HG02885 (cell line): Measurements from ENCODE around the gene PKNOX2.

Experiments
- ATAC-seq: cut with Tn5 transposase; IDR thresholded peaks from one replicate; pipeline ENCODE4 v1.9.1; 2021; ENCODE audit warnings: mild to moderate bottlenecking; ENCODE audit not compliant: unreplicated experiment, poor library complexity

PKNOX2 gene

GRCh38 chr11:125328225-125328580, 163.7 kb downstream of the PKNOX2 start:
- no peak for ATAC-seq

GRCh38 chr11:125329786-125330185, 165.2 kb downstream of the PKNOX2 start:
- ATAC-seq = no peak

- no peak for ATAC-seq
These were observed 166.1 kb downstream of the PKNOX2 start for GRCh38 chr11:125330462-125331325.

GRCh38 chr11:125331357-125332035, 166.9 kb downstream of the PKNOX2 start:
- ATAC-seq = no peak

DNA sequence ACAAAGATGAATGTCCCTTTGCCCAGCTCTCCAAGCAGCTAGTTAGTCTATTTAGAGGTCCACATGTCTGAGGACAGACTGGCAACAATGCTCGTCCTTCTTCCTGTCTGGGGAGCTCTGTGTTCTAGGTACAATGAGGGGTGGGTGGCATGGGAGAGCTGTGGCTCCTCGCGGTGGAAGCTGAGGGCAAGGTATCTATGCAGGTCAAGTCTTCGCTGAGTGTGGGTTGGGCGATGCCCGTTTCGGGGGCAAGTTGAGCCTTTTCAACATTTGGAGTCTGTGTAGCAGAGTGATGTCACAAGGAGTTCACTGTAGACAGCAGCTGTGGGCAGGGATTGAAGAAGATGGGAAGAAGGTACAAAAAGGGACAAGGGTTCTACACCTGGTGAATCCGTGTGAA, 168.3 kb downstream of the PKNOX2 start:
- no peak for ATAC-seq

GRCh38 chr11:125333354-125334073, 169.0 kb downstream of the PKNOX2 start:
- ATAC-seq = no peak

DNA sequence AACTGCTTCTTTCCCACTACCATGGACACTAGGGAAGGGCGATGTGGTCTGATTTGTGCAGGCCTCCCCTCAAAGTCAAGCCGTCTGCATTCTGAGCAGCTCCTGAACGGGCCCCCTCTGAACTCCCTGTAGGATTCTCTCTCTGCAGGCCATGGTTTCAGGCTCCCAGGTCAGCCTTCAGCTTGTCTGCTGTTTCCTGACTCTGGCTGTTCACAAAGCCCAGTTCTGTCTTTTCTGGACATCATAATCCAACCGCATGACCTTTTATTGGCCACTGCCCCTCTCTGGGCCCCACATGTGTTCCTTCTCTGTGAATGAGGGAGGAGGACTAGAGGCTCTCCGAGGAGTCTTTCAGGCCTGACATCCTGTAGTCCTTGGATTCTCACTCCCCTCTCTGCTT, 170.6 kb downstream of the PKNOX2 start:
- ATAC-seq = no peak

DNA sequence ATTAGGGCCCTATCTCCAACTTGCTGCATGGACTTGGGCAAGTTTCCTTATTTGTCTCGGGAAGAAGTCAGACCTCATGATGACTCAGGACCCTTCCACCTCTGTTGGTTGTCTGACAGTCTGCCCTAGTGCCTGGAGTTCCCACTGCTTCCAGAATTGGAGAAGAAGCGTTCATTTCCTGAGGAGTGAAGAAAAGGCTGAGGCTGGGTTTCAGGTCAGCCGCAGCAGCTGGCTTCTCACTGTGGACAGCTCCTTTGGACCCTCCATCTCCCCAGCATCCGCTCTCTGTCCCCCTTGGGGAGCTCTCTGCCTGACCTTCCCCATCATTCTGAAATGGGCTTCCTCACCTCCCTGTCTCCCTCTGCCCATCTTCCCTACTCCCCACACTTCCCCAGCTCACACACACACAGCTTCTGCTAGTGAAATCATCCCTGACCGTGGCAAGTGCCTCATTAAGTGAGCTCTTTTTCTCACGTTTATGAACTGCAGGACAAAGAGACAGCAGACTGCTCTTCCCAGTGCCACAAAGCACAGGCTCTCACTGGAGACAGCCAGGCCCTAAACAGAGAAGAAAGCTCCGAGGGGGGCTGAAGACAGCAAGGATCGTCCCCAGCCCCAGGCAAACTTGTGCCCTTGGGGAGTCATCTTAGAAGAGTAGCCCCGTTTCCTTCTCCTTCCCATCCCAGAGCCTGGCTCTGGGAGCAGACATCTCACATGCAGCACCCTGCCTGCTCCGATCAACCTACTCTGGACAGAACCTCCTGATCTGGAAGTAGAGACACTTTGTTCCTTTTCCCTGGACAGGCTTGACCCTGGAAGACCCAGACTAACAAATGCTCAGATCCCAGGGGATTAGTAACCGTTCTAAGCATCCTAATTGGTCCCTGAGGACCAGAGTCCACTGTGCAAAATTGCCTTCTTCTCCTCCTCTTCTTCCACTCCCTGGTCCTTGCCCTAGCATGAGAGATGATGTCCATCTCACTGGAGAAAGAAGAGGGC, 173.6 kb downstream of the PKNOX2 start:
- no peak for ATAC-seq

GRCh38 chr11:125338886-125339811, 174.6 kb downstream of the PKNOX2 start:
- no peak for ATAC-seq

DNA sequence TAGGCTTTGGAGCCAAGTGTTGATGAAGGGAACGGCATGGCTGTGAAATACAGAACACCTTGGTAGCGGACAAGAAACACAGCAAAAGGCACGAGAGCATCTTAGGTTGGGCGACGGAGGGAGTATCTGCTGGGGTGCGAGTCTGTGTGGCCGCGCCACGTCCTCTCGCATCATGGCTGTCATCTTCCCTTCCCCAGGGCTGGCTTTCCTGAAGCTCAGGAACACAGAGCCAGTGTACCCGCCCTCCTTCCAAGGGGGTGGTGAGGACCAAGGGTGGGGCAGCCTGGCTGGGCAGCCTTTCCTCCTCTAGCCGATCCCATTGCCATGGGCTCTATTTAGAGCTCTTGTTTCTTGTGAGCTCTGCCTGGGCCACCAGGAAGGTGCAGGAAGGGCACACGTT, 177.1 kb downstream of the PKNOX2 start:
- no peak for ATAC-seq

DNA sequence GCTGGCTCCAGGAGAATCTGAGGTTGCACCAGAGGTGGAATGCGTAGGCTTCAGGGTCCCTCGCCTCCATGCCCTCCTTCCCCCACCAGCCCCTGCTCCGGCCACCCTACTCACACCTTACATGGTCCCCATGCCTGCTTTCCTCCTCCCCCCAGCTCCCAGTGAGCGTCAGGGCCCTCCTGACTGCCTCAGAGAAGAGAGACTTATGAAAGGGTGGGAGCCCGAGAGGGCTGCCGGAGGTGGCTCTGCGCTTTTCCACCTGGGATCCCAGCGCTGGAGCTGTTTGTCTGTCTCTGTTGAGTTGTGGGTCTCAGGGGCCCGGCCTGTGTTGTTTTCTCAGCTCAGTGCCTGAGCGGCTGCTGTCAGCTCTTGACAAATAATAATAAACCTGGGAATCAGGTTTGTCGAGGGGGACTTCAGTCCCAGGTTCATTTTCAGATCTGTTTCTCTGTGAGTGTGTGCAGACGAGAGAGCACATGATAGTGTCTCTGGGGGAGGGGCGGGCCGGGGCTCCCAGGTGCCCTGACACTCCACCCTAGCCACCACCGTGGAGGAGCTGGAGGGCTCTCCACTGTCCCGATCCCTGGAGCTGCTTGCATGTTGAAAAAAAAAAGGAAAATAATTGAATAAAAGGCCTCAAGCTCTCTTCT, 177.9 kb downstream of the PKNOX2 start:
- ATAC-seq = no peak

GRCh38 chr11:125343086-125343717, 178.7 kb downstream of the PKNOX2 start:
- ATAC-seq = no peak

DNA sequence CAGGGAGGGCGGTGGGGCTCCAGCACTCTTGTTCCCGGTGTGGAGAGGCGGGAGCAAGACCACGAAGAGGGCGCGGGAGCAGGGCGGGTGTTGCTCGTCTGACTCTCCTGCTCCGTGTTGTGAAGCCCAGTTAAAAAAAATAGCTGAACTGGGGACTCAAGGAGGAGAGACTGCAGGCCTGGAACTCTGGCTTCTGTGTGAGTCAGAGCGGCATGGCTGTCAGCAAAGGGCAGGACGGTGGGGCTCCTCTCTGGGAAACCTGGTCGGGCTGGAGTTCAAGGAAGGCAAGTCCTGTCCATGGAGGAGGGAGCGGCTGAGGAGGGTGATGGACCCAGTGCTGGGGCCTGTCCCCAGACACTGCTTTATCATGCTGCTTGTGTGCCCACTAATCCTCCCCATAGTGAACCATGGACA, 179.2 kb downstream of the PKNOX2 start:
- no peak for ATAC-seq

GRCh38 chr11:125344846-125345420, 180.4 kb downstream of the PKNOX2 start:
- ATAC-seq = no peak

DNA sequence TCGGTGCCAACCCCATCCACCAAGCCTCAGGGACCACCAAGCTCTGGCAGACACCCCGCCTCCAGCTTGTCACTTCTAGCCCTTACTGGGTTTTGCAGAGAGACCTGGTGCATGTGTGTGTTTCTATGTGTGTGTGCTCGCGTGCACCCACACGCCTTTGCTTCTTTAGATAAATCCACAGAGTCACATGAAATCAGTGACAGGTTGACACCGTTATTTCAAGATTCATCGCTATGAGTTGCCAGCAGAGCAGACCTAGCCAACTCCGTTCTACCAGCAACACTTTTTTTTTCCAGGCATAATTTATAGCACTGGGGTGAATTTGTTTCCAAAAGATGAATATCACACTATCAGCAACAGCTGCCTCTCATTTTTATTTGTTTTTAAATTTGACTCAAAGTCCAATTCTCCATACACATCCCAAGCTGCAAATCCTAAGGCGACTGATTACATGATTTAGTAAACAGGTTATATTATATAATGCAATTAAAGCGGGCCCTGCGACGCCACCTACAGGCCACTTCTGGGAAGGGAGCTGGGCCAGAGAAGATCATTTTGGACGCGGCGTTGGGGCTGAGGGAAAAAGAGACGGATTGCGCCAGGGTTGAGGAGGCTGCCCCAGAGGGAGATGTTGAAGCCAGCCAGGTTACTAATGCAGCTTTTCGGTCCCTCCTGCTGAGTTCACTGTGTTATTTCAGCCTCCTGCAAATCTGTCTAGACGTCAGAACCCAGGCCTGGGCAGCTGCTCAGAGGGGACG, 181.0 kb downstream of the PKNOX2 start:
- ATAC-seq = no peak

- ATAC-seq = no peak
These were observed 181.6 kb downstream of the PKNOX2 start for GRCh38 chr11:125346179-125346530.
